GM12892 (cell line): ENCODE results near the gene TBC1D19.

ENCODE experiments used
- POLR2A ChIP-seq: IDR thresholded peaks from 2 replicates; pipeline ENCODE4 v1.6.1; 2011; ENCODE audit warnings: low read depth, low read length, control low read depth
- TAF1 ChIP-seq: IDR thresholded peaks from 2 replicates; pipeline ENCODE4 v1.6.1; 2011; ENCODE audit warnings: low read depth, mild to moderate bottlenecking, control low read depth, low read length, borderline replicate concordance

GRCh38 chr4:26763648-26764047, 179.8 kb downstream of the TBC1D19 start:
- TF ChIP-seq TAF1 (no peak), POLR2A (no peak)
